H1 (cell line): ENCODE data around the gene GPSM1.

Experiments used
- CTCF ChIP-seq, 3 experiments: IDR thresholded peaks; 1 replicate in 2 of 3; 2 replicates in 1 of 3; pipeline versions ENCODE4 v1.5.1 to v1.6.1; 2011; ENCODE audit warnings: low read length in 3 of 3, mild to moderate bottlenecking in 3 of 3, inconsistent platforms in 2 of 3, low read depth in 1 of 3, moderate library complexity in 1 of 3; ENCODE audit not compliant: insufficient read depth in 1 of 3; ENCODE audit errors: control extremely low read depth in 1 of 3
- EP300 ChIP-seq, 2 experiments: IDR thresholded peaks; 1 replicate in 1 of 2; 2 replicates in 1 of 2; pipeline ENCODE4 v1.6.1; 2011 to 2012; ENCODE audit warnings: low read depth in 2 of 2, low read length in 2 of 2, mild to moderate bottlenecking in 2 of 2, borderline replicate concordance in 1 of 2, inconsistent platforms in 1 of 2, moderate library complexity in 1 of 2
- EZH2 ChIP-seq: fragments of 200-600 bp; sonication (generic); IDR thresholded peaks from 2 replicates; pipeline ENCODE4 v1.7.1; 2012; ENCODE audit warnings: low read depth, mild to moderate bottlenecking, moderate library complexity, low read length, inconsistent platforms; ENCODE audit not compliant: severe bottlenecking
- JUN ChIP-seq: IDR thresholded peaks from 2 replicates; pipeline ENCODE4 v1.6.1; 2011; ENCODE audit warnings: low read depth, mild to moderate bottlenecking, improper control_type of control experiment, low read length
- POLR2A ChIP-seq, 2 experiments: IDR thresholded peaks; 1 replicate in 1 of 2; 2 replicates in 1 of 2; pipeline ENCODE4 v1.6.1; 2011; ENCODE audit warnings: low read depth in 2 of 2, low read length in 2 of 2, mild to moderate bottlenecking in 2 of 2; ENCODE audit errors: control extremely low read depth in 1 of 2
- RAD21 ChIP-seq, 2 experiments: IDR thresholded peaks in 1 of 2; conservative IDR thresholded peaks in 1 of 2; 2 replicates each; pipeline ENCODE4 v1.6.1; 2011; ENCODE audit warnings: low read depth in 2 of 2, low read length in 2 of 2, improper control_type of control experiment in 1 of 2, inconsistent platforms in 1 of 2, mild to moderate bottlenecking in 1 of 2, moderate library complexity in 1 of 2
- RXRA ChIP-seq: IDR thresholded peaks from 2 replicates; pipeline ENCODE4 v1.6.1; 2011; ENCODE audit warnings: low read depth, mild to moderate bottlenecking, low read length, moderate library complexity; ENCODE audit not compliant: insufficient read depth

- no peak for TF ChIP-seq POLR2A (IDR thresholded peaks at IDR 0.05; ENCODE audit: control extremely low read depth in 1 of 2, low read depth in 2 of 2, low read length in 2 of 2)
- no peak for TF ChIP-seq RAD21 (IDR thresholded peaks at IDR 0.05 in 1 of 2, conservative IDR thresholded peaks at IDR 0.05 in 1 of 2; ENCODE audit: low read depth in 2 of 2, low read length in 2 of 2)
- no peak for TF ChIP-seq RXRA
- TF ChIP-seq CTCF (IDR thresholded peaks at IDR 0.05; ENCODE audit: control extremely low read depth in 1 of 3, insufficient read depth in 1 of 3, low read depth in 1 of 3, low read length in 3 of 3) = no peak
- TF ChIP-seq EP300 (IDR thresholded peaks at IDR 0.05; ENCODE audit: borderline replicate concordance in 1 of 2, low read depth in 2 of 2, low read length in 2 of 2) = no peak
- no peak for TF ChIP-seq JUN
- no peak for TF ChIP-seq EZH2
Observed at GRCh38 chr9:136310273-136311030, 16.9 kb upstream of the GPSM1 start.
